Neutrophil (primary cell): ENCODE data around the gene MGMT.

ENCODE experiments used
- H3K27ac ChIP-seq: fragments of 200-600 bp; sonication (generic); 2 replicates; pipeline ENCODE4 v1.5.1; 2016; ENCODE audit warnings: mild to moderate bottlenecking, moderate library complexity
- H3K27me3 ChIP-seq: fragments of 200-600 bp; sonication (generic); 2 replicates; pipeline ENCODE4 v1.6.0; 2016; ENCODE audit warnings: mild to moderate bottlenecking
- H3K36me3 ChIP-seq: fragments of 200-600 bp; sonication (generic); 2 replicates; pipeline ENCODE4 v1.5.1; 2017
- H3K4me1 ChIP-seq, 2 experiments: fragments of 200-600 bp in 1 of 2; sonication (generic) in 1 of 2; 1 replicate in 1 of 2; 2 replicates in 1 of 2; pipeline versions ENCODE4 v1.5.1 to v1.6.1; 2013 to 2016; ENCODE audit warnings: low read depth in 1 of 2, low read length in 1 of 2, mild to moderate bottlenecking in 1 of 2, moderate library complexity in 1 of 2; ENCODE audit not compliant: control insufficient read depth in 1 of 2, insufficient read depth in 1 of 2
- H3K4me3 ChIP-seq, 2 experiments: fragments of 200-600 bp in 1 of 2; sonication (generic) in 1 of 2; 1 replicate in 1 of 2; 2 replicates in 1 of 2; pipeline ENCODE4 v1.5.1; 2013 to 2016; ENCODE audit warnings: low read depth in 1 of 2, low read length in 1 of 2, mild to moderate bottlenecking in 1 of 2, moderate library complexity in 1 of 2
- H3K9me3 ChIP-seq: fragments of 200-600 bp; sonication (generic); 2 replicates; pipeline ENCODE4 v1.5.1; 2016
- CTCF ChIP-seq: fragments of 200-600 bp; sonication (generic); IDR thresholded peaks from 2 replicates; pipeline ENCODE4 v1.5.1; 2016; ENCODE audit warnings: antibody characterized with exemption

The MGMT gene

GRCh38 chr10:129506101-129506797 is 39.2 kb downstream of the MGMT start:
- H3K36me3 ChIP-seq = no peaks in the 10 kb centered on the region
- no peak overlapping the region for H3K27ac ChIP-seq
- no peak for TF ChIP-seq CTCF
- H3K4me1 ChIP-seq = no peaks in the 10 kb centered on the region
- H3K9me3 ChIP-seq = no peaks in the 10 kb centered on the region
- H3K27me3 ChIP-seq = no peaks in the 10 kb centered on the region
- no peak overlapping the region for H3K4me3 ChIP-seq

- H3K27ac ChIP-seq = no peak overlapping the region
- H3K27me3 ChIP-seq = no peaks in the 10 kb centered on the region
- H3K4me1 ChIP-seq = no peaks in the 10 kb centered on the region
- H3K4me3 ChIP-seq = no peak overlapping the region
- no peaks in the 10 kb centered on the region for H3K9me3 ChIP-seq
- no peaks in the 10 kb centered on the region for H3K36me3 ChIP-seq
- TF ChIP-seq CTCF = no peak
Observed at GRCh38 chr10:129507216-129507889, 40.3 kb downstream of the MGMT start.

- no peaks in the 10 kb centered on the region for H3K27me3 ChIP-seq
- no peaks in the 10 kb centered on the region for H3K9me3 ChIP-seq
- H3K36me3 ChIP-seq = no peaks in the 10 kb centered on the region
- no peak overlapping the region for H3K4me3 ChIP-seq
- no peak overlapping the region for H3K27ac ChIP-seq
- no peaks in the 10 kb centered on the region for H3K4me1 ChIP-seq
- TF ChIP-seq CTCF = no peak
Observed at GRCh38 chr10:129509155-129509554, 42.1 kb downstream of the MGMT start.

GRCh38 chr10:129509835-129510234 is 42.8 kb downstream of the MGMT start:
- no peak overlapping the region for H3K27ac ChIP-seq
- H3K36me3 ChIP-seq = no peaks in the 10 kb centered on the region
- H3K4me3 ChIP-seq = no peak overlapping the region
- no peaks in the 10 kb centered on the region for H3K9me3 ChIP-seq
- H3K27me3 ChIP-seq = no peaks in the 10 kb centered on the region
- TF ChIP-seq CTCF = no peak
- no peaks in the 10 kb centered on the region for H3K4me1 ChIP-seq

- H3K36me3 ChIP-seq = no peaks in the 10 kb centered on the region
Observed at GRCh38 chr10:129511086-129511485, 44.0 kb downstream of the MGMT start.

More at GRCh38 chr10:129511086-129511485, 44.0 kb downstream of the MGMT start:
- Histone ChIP-seq H3K4me3 (no peak overlapping the region), H3K27me3 (no peaks in the 10 kb centered on the region), H3K27ac (no peak overlapping the region), H3K4me1 (no peaks in the 10 kb centered on the region), H3K9me3 (no peaks in the 10 kb centered on the region)
- no peak for TF ChIP-seq CTCF
